H1 (cell line): ENCODE data around the gene MTR. TPM values are rescaled to one million over a fixed set of nuclear protein-coding genes. Genes with fewer than 3 reads are reported as not detected.

Source experiments
- CTCF ChIA-PET: fragments of 300-600 bp; sonication (Branson Sonifier 250); formaldehyde crosslinking; loops from one replicate; lab custom pipeline; 2021; ENCODE audit not compliant: partially characterized antibody; lab: Charles Lee
- POLR2A ChIA-PET: fragments of 300-600 bp; sonication (Branson Sonifier 250); formaldehyde crosslinking; loops from one replicate; lab custom pipeline; 2021; ENCODE audit warnings: inconsistent platforms; ENCODE audit not compliant: partially characterized antibody; lab: Charles Lee
- DNase-seq, 2 experiments: peaks; one replicate each; pipeline versions ENCODE4 v3.0.0 to v3.0.0-alpha.2; 2010 to 2022; ENCODE audit warnings: low spot score in 2 of 2, low read depth in 1 of 2, mixed read lengths in 1 of 2
- FAIRE-seq: peaks from 2 replicates; lab custom pipeline; 2011; peaks lifted over from hg19 to GRCh38; lab: Jason Lieb, UNC
- H2AFZ ChIP-seq: 2 replicates; pipeline ENCODE4 v1.8.1; 2012; ENCODE audit warnings: low read length, inconsistent platforms
- H2AK5ac ChIP-seq: 2 replicates; pipeline ENCODE4 v1.6.1; 2013; ENCODE audit warnings: low read depth, low read length
- H2BK120ac ChIP-seq: replicated peaks from 2 replicates; pipeline ENCODE3; 2013; ENCODE audit warnings: low read depth, low read length, inconsistent platforms
- H2BK12ac ChIP-seq: 2 replicates; pipeline ENCODE4 v1.6.1; 2013; ENCODE audit warnings: low read depth, low read length
- H2BK15ac ChIP-seq: 2 replicates; pipeline ENCODE4 v1.6.1; 2013; ENCODE audit warnings: low read length
- H2BK20ac ChIP-seq: 2 replicates; pipeline ENCODE4 v1.6.1; 2013; ENCODE audit warnings: low read length
- H2BK5ac ChIP-seq: 2 replicates; pipeline ENCODE4 v1.6.1; 2013; ENCODE audit warnings: low read depth, low read length
- H3K14ac ChIP-seq: 2 replicates; pipeline ENCODE4 v1.6.1; 2013; ENCODE audit warnings: inconsistent platforms; ENCODE audit not compliant: insufficient read length
- H3K18ac ChIP-seq: 2 replicates; pipeline ENCODE4 v1.6.1; 2013; ENCODE audit warnings: low read length; ENCODE audit errors: extremely low read depth
- H3K23ac ChIP-seq: 2 replicates; pipeline ENCODE4 v1.6.1; 2013; ENCODE audit warnings: inconsistent platforms; ENCODE audit not compliant: insufficient read length
- H3K23me2 ChIP-seq: 2 replicates; pipeline ENCODE4 v1.6.1; 2013; ENCODE audit warnings: low read depth, low read length
- H3K27ac ChIP-seq: 2 replicates; pipeline ENCODE4 v1.6.1; 2011; ENCODE audit warnings: low read depth, low read length, inconsistent platforms
- H3K27me3 ChIP-seq, 4 experiments: replicated peaks in 1 of 4; 1 replicate in 1 of 4; 2 replicates in 3 of 4; pipeline versions ENCODE4 v1.6.1 to v1.8.1; 2011 to 2013; ENCODE audit warnings: low read length in 3 of 4, mild to moderate bottlenecking in 3 of 4, inconsistent platforms in 2 of 4, mixed read lengths in 2 of 4, moderate library complexity in 1 of 4; ENCODE audit not compliant: control insufficient read depth in 3 of 4, insufficient read depth in 3 of 4; ENCODE audit errors: extremely low read depth in 1 of 4
- H3K36me3 ChIP-seq, 4 experiments: 2 replicates each; pipeline versions ENCODE4 v1.6.1 to v1.8.1; 2011 to 2013; ENCODE audit warnings: mild to moderate bottlenecking in 4 of 4, low read length in 3 of 4, moderate library complexity in 2 of 4, control low read depth in 1 of 4, inconsistent platforms in 1 of 4; ENCODE audit not compliant: insufficient read depth in 4 of 4, control insufficient read depth in 2 of 4
- H3K4ac ChIP-seq: replicated peaks from 2 replicates; pipeline ENCODE3; 2013; ENCODE audit warnings: low read length, low read depth, mixed read lengths, inconsistent platforms; ENCODE audit not compliant: insufficient read length
- H3K4me1 ChIP-seq, 4 experiments: replicated peaks in 1 of 4; 1 replicate in 1 of 4; 2 replicates in 3 of 4; pipeline versions ENCODE4 v1.6.1 to v1.8.1; 2011 to 2013; ENCODE audit warnings: low read length in 3 of 4, inconsistent platforms in 2 of 4, mixed read lengths in 1 of 4; ENCODE audit not compliant: insufficient read depth in 4 of 4, control insufficient read depth in 3 of 4
- H3K4me2 ChIP-seq, 2 experiments: 2 replicates each; pipeline versions ENCODE4 v1.6.1 to v1.8.1; 2011 to 2013; ENCODE audit warnings: low read depth in 2 of 2, low read length in 2 of 2, control low read depth in 1 of 2, inconsistent platforms in 1 of 2, mild to moderate bottlenecking in 1 of 2; ENCODE audit not compliant: insufficient read depth in 1 of 2
- H3K4me3 ChIP-seq, 4 experiments: fragments of 200-600, 300-600 bp in 1 of 4; sonication (generic), shearing (Covaris generic), sonication (Bioruptor Twin) in 1 of 4; 2 replicates each; pipeline versions ENCODE4 v1.5.1 to v1.8.1; 2011 to 2016; ENCODE audit warnings: low read length in 4 of 4, low read depth in 3 of 4, control low read depth in 2 of 4, inconsistent platforms in 2 of 4, mild to moderate bottlenecking in 2 of 4, mixed read lengths in 1 of 4, moderate library complexity in 1 of 4; ENCODE audit not compliant: insufficient read depth in 2 of 4; ENCODE audit errors: extremely low read depth in 1 of 4
- H3K56ac ChIP-seq: replicated peaks from 2 replicates; pipeline ENCODE3; 2013; ENCODE audit warnings: low read depth, mild to moderate bottlenecking, mixed read lengths, low read length, inconsistent platforms; ENCODE audit not compliant: insufficient read length
- H3K79me1 ChIP-seq: 2 replicates; pipeline ENCODE4 v1.6.1; 2013; ENCODE audit warnings: low read depth, low read length, control low read depth
- H3K79me2 ChIP-seq, 2 experiments: 2 replicates each; pipeline versions ENCODE4 v1.6.1 to v1.8.1; 2012 to 2013; ENCODE audit warnings: low read length in 2 of 2, mild to moderate bottlenecking in 2 of 2, inconsistent platforms in 1 of 2; ENCODE audit not compliant: insufficient read depth in 2 of 2, control insufficient read depth in 1 of 2
- H3K9ac ChIP-seq, 4 experiments: replicated peaks in 1 of 4; 1 replicate in 1 of 4; 2 replicates in 3 of 4; pipeline versions ENCODE4 v1.6.1 to v1.8.1; 2011 to 2013; ENCODE audit warnings: low read depth in 3 of 4, low read length in 3 of 4, control low read depth in 2 of 4, mild to moderate bottlenecking in 2 of 4, moderate library complexity in 2 of 4, inconsistent platforms in 1 of 4; ENCODE audit errors: extremely low read depth in 1 of 4
- H3K9me3 ChIP-seq, 2 experiments: 2 replicates each; pipeline versions ENCODE4 v1.6.1 to v1.8.1; 2012 to 2013; ENCODE audit warnings: mild to moderate bottlenecking in 2 of 2, moderate library complexity in 2 of 2, control low read depth in 1 of 2, inconsistent platforms in 1 of 2, low read depth in 1 of 2, low read length in 1 of 2, mixed read lengths in 1 of 2; ENCODE audit not compliant: insufficient read depth in 2 of 2
- H4K20me1 ChIP-seq, 2 experiments: replicated peaks in 1 of 2; 2 replicates each; pipeline versions ENCODE3 to v1.8.1; 2011 to 2013; ENCODE audit warnings: inconsistent platforms in 2 of 2, low read length in 2 of 2, mild to moderate bottlenecking in 1 of 2; ENCODE audit not compliant: insufficient read depth in 2 of 2, control insufficient read depth in 1 of 2
- H4K5ac ChIP-seq: 2 replicates; pipeline ENCODE4 v1.6.1; 2013; ENCODE audit warnings: low read length, low read depth, mixed read lengths, inconsistent platforms; ENCODE audit not compliant: insufficient read length
- H4K8ac ChIP-seq: 2 replicates; pipeline ENCODE4 v1.8.0; 2013; ENCODE audit warnings: mild to moderate bottlenecking, moderate library complexity, low read length, inconsistent platforms; ENCODE audit not compliant: insufficient read depth; ENCODE audit errors: extremely low read depth
- H4K91ac ChIP-seq: replicated peaks from 2 replicates; pipeline ENCODE3; 2013; ENCODE audit warnings: low read length, mixed read lengths, inconsistent platforms; ENCODE audit not compliant: insufficient read length
- ATF2 ChIP-seq: IDR thresholded peaks from 2 replicates; pipeline ENCODE4 v1.6.1; 2012; ENCODE audit warnings: low read length, inconsistent platforms
- CTCF ChIP-seq, 3 experiments: IDR thresholded peaks; 1 replicate in 2 of 3; 2 replicates in 1 of 3; pipeline versions ENCODE4 v1.5.1 to v1.6.1; 2011; ENCODE audit warnings: low read length in 3 of 3, mild to moderate bottlenecking in 3 of 3, inconsistent platforms in 2 of 3, low read depth in 1 of 3, moderate library complexity in 1 of 3; ENCODE audit not compliant: insufficient read depth in 1 of 3; ENCODE audit errors: control extremely low read depth in 1 of 3
- EP300 ChIP-seq, 2 experiments: IDR thresholded peaks; 1 replicate in 1 of 2; 2 replicates in 1 of 2; pipeline ENCODE4 v1.6.1; 2011 to 2012; ENCODE audit warnings: low read depth in 2 of 2, low read length in 2 of 2, mild to moderate bottlenecking in 2 of 2, borderline replicate concordance in 1 of 2, inconsistent platforms in 1 of 2, moderate library complexity in 1 of 2
- GABPA ChIP-seq: IDR thresholded peaks from 2 replicates; pipeline ENCODE4 v1.6.1; 2011; ENCODE audit warnings: mild to moderate bottlenecking, low read length, moderate library complexity, borderline replicate concordance; ENCODE audit not compliant: insufficient read depth
- JUND ChIP-seq: IDR thresholded peaks from 2 replicates; pipeline ENCODE4 v1.6.1; 2011; ENCODE audit warnings: mild to moderate bottlenecking, improper control_type of control experiment, low read length
- RFX5 ChIP-seq: IDR thresholded peaks from 2 replicates; pipeline ENCODE4 v1.6.1; 2011; ENCODE audit warnings: low read depth, low read length, improper control_type of control experiment, borderline replicate concordance
- RXRA ChIP-seq: IDR thresholded peaks from 2 replicates; pipeline ENCODE4 v1.6.1; 2011; ENCODE audit warnings: low read depth, mild to moderate bottlenecking, low read length, moderate library complexity; ENCODE audit not compliant: insufficient read depth
- SP2 ChIP-seq: IDR thresholded peaks from 2 replicates; pipeline ENCODE4 v1.6.1; 2012; ENCODE audit warnings: mild to moderate bottlenecking, low read length, inconsistent platforms
- SUZ12 ChIP-seq: fragments of 200-600 bp; sonication (generic); IDR thresholded peaks from 2 replicates; pipeline ENCODE4 v1.6.1; 2012; ENCODE audit warnings: mild to moderate bottlenecking, inconsistent platforms, low read length, moderate library complexity, mixed read lengths
- YY1 ChIP-seq: IDR thresholded peaks from 2 replicates; pipeline ENCODE4 v1.6.1; 2011; ENCODE audit warnings: low read depth, mild to moderate bottlenecking, low read length
- WGBS, 2 experiments: shearing (Covaris generic) in 1 of 2; methylation state at CpG; one replicate each; pipeline versions ENCODE4 v1.1.6 to v1.1.7; 2013 to 2015; ENCODE audit warnings: low lambda C conversion rate in 2 of 2, mixed read lengths in 2 of 2, inconsistent platforms in 1 of 2, low coverage in 1 of 2, missing lambda C conversion rate in 1 of 2; ENCODE audit not compliant: insufficient replicate concordance in 2 of 2, insufficient coverage in 1 of 2, insufficient read length in 1 of 2; ENCODE audit errors: extremely low coverage in 1 of 2, missing lambda C conversion rate in 1 of 2; 5-methylcytosine and 5-hydroxymethylcytosine counted together
- polyA plus RNA-seq, 7 experiments: library from polyadenylated mRNA; depleted of rRNA in 3 of 7; stranded (reverse) in 5 of 7; unstranded in 2 of 7; fragments of >200 nt in 5 of 7; fragments of 200-250 nt in 2 of 7; gene quantifications; 1 replicate in 5 of 7; 2 replicates in 1 of 7; 4 replicates in 1 of 7; pipeline versions ENCODE4 v1.2.1 to v1.2.3, GENCODE V29; 2011 to 2013; ENCODE audit warnings: missing spikeins in 2 of 7, mixed read lengths in 2 of 7
- total RNA-seq: library from RNA; stranded (reverse); fragmentation: NEBNext Ultra II Directional; extraction: Animal tissue kit (Norgen Biotek cat#: 25700); gene quantifications from 2 replicates; pipeline ENCODE4 v1.2.1, GENCODE V29; 2021

MTR gene
- total and polyA plus RNA-seq, 2 of the 8 experiments (the other 6 are each of a cell fraction or from before 2014, with no cell fraction given) = 4.8 to 27.4 TPM

- no peak overlapping the region for H4K8ac ChIP-seq
- H4K5ac ChIP-seq = no peak overlapping the region
- H3K4ac ChIP-seq = no peak overlapping the region
- no peak overlapping the region for H2BK12ac ChIP-seq
- no peaks in the 10 kb centered on the region for H3K27me3 ChIP-seq
- no peaks in the 10 kb centered on the region for H3K23me2 ChIP-seq
- TF ChIP-seq ATF2 (no peak), RFX5 (no peak), JUND (no peak), YY1 (no peak), SUZ12 (no peak), RXRA (no peak), CTCF (IDR thresholded peaks at IDR 0.05; ENCODE audit: control extremely low read depth in 1 of 3, insufficient read depth in 1 of 3, low read depth in 1 of 3, low read length in 3 of 3) (no peak), SP2 (no peak), EP300 (IDR thresholded peaks at IDR 0.05; ENCODE audit: borderline replicate concordance in 1 of 2, low read depth in 2 of 2, low read length in 2 of 2) (no peak), GABPA (no peak)
- no peak overlapping the region for H3K56ac ChIP-seq
- no peak overlapping the region for H2BK15ac ChIP-seq
- ChIA-PET POLR2A (no interaction called here), CTCF (interaction anchor here (0.5 to 1.3 kb wide), 3 partner anchors 27 to 65 kb away, joined by 3 read pairs; no protein-coding TSS in a partner anchor)
- no peak overlapping the region for H2AK5ac ChIP-seq
- H2BK5ac ChIP-seq = no peak overlapping the region
- no peak overlapping the region for H2BK20ac ChIP-seq
- no peak overlapping the region for H2AFZ ChIP-seq
- FAIRE-seq = no peak
- 43% methylated on average over 2 of the region's 2 CpGs; no CpG with 5 or more reads in 1 of the 2 experiments for WGBS, 2 experiments
- H3K36me3 ChIP-seq = peaks cover 2 to 35% (median 17%) of the 10 kb centered on the region in 4 experiments; a peak in 7 of 8 replicates
- H3K4me2 ChIP-seq = no peak overlapping the region
- H3K4me3 ChIP-seq = no peak overlapping the region
- no peak overlapping the region for H2BK120ac ChIP-seq
- H4K20me1 ChIP-seq = no peaks in the 10 kb centered on the region
- no peak overlapping the region for H3K23ac ChIP-seq
- no peak overlapping the region for H3K9ac ChIP-seq
- no peaks in the 10 kb centered on the region for H3K9me3 ChIP-seq
- no peak for DNase-seq
- no peaks in the 10 kb centered on the region for H3K79me2 ChIP-seq
- H3K79me1 ChIP-seq = no peaks in the 10 kb centered on the region
- H3K18ac ChIP-seq = no peak overlapping the region
- H3K14ac ChIP-seq = no peak overlapping the region
- H3K27ac ChIP-seq = no peak overlapping the region
- no peaks in the 10 kb centered on the region for H3K4me1 ChIP-seq
- H4K91ac ChIP-seq = no peak overlapping the region
Observed at GRCh38 chr1:236837897-236838296, 42.8 kb downstream of the MTR start.
